GM12878 (cell line): ENCODE results near the gene MYH6. TPM values are rescaled to one million over a fixed set of nuclear protein-coding genes. Genes with fewer than 3 reads are reported as not detected.

Experiments used
- ATAC-seq: fragments of 200-7000 bp; cut with Tn5 transposase; 3 replicates; pipeline ENCODE4 v1.9.1; 2020; ENCODE audit warnings: mild to moderate bottlenecking, moderate library complexity
- BruUV-seq: library from RNA; stranded (reverse); fragments of 400-500 nt; replicated peaks from 2 replicates; lab custom pipeline; 2021; lab: Mats Ljungman, UMichigan
- CTCF ChIA-PET: fragments of 300-600 bp; sonication (Branson Sonifier 250); formaldehyde crosslinking; extraction: SDS; loops from one replicate; lab custom pipeline; 2021; ENCODE audit warnings: inconsistent platforms; lab: Yijun Ruan, JAX
- POLR2A ChIA-PET: fragments of 350-600 bp; formaldehyde crosslinking; extraction: SDS; loops from one replicate; lab custom pipeline; 2021; ENCODE audit warnings: inconsistent platforms; lab: Charles Lee
- RAD21 ChIA-PET: fragments of 300-600 bp; sonication (Branson Sonifier 250); formaldehyde crosslinking; loops from one replicate; lab custom pipeline; 2023; ENCODE audit warnings: antibody characterized with exemption; ENCODE audit not compliant: unreplicated experiment; lab: Charles Lee
- SMC1A ChIA-PET: fragments of 300-600 bp; sonication (Branson Sonifier 250); formaldehyde crosslinking; loops from one replicate; lab custom pipeline; 2023; ENCODE audit not compliant: unreplicated experiment, uncharacterized antibody; lab: Charles Lee
- DNase-seq: peaks from one replicate; pipeline ENCODE4 v3.0.0-alpha.2; 2011; ENCODE audit warnings: low read depth, low spot score
- FAIRE-seq: peaks from 3 replicates; lab custom pipeline; 2011; peaks lifted over from hg19 to GRCh38; lab: Jason Lieb, UNC
- H2AFZ ChIP-seq: 2 replicates; pipeline ENCODE4 v1.6.0; 2011; ENCODE audit warnings: low read depth, low read length, control low read depth; ENCODE audit not compliant: control insufficient read depth
- H3K27ac ChIP-seq: 2 replicates; pipeline ENCODE4 v1.5.1; 2011; ENCODE audit warnings: control low read depth; ENCODE audit not compliant: control insufficient read depth, insufficient read depth
- H3K27me3 ChIP-seq, 2 experiments: replicated peaks in 1 of 2; 2 replicates each; pipeline versions ENCODE4 v1.6.0 to v1.6.1; 2011; ENCODE audit warnings: low read length in 1 of 2; ENCODE audit not compliant: control insufficient read depth in 2 of 2, insufficient read depth in 2 of 2
- H3K36me3 ChIP-seq, 2 experiments: 2 replicates each; pipeline ENCODE4 v1.5.1; 2011; ENCODE audit warnings: low read length in 1 of 2; ENCODE audit not compliant: control insufficient read depth in 2 of 2, insufficient read depth in 2 of 2
- H3K4me1 ChIP-seq: 2 replicates; pipeline ENCODE4 v1.6.1; 2011; ENCODE audit warnings: mild to moderate bottlenecking, low read length, moderate library complexity, mixed read lengths; ENCODE audit not compliant: control insufficient read depth, insufficient read depth
- H3K4me2 ChIP-seq: 2 replicates; pipeline ENCODE4 v1.6.0; 2011; ENCODE audit warnings: control low read depth; ENCODE audit not compliant: control insufficient read depth, insufficient read depth
- H3K4me3 ChIP-seq: fragments of 200-600 bp; sonication (generic); 2 replicates; pipeline ENCODE4 v1.5.1; 2016
- H3K79me2 ChIP-seq: 2 replicates; pipeline ENCODE4 v1.6.0; 2011; ENCODE audit warnings: low read length; ENCODE audit not compliant: control insufficient read depth, insufficient read depth
- H3K9ac ChIP-seq: 2 replicates; pipeline ENCODE4 v1.8.0; 2011; ENCODE audit warnings: low read length, control low read depth, mixed read lengths; ENCODE audit not compliant: control insufficient read depth, insufficient read depth
- H3K9me3 ChIP-seq: replicated peaks from 3 replicates; pipeline ENCODE4 v1.5.1; 2011; ENCODE audit warnings: mild to moderate bottlenecking, low read length; ENCODE audit not compliant: control insufficient read depth, insufficient read depth
- H4K20me1 ChIP-seq: 2 replicates; pipeline ENCODE4 v1.6.0; 2011; ENCODE audit not compliant: control insufficient read depth, insufficient read depth
- RUNX3 ChIP-seq: IDR thresholded peaks from 2 replicates; pipeline ENCODE4 v1.6.1; 2012; ENCODE audit warnings: low read length, inconsistent platforms
- TCF3 ChIP-seq: IDR thresholded peaks from 2 replicates; pipeline ENCODE4 v1.6.1; 2012; ENCODE audit warnings: low read depth, mild to moderate bottlenecking, low read length, borderline replicate concordance; ENCODE audit not compliant: insufficient read depth
- ZBTB33 ChIP-seq: fragments of 450-650 bp; IDR thresholded peaks from 2 replicates; pipeline ENCODE4 v1.6.1; 2017; ENCODE audit warnings: mild to moderate bottlenecking
- ZNF687 ChIP-seq: fragments of 450-650 bp; IDR thresholded peaks from 2 replicates; pipeline ENCODE4 v1.6.1; 2017; ENCODE audit warnings: mild to moderate bottlenecking, moderate library complexity
- WGBS: methylation state at CpG from one replicate; pipeline ENCODE4 v1.1.6; 2016; ENCODE audit warnings: low lambda C conversion rate; ENCODE audit not compliant: insufficient replicate concordance, insufficient coverage; ENCODE audit errors: missing lambda C conversion rate; 5-methylcytosine and 5-hydroxymethylcytosine counted together
- in situ Hi-C: fragments of 300-500 bp; cut with MboI; formaldehyde crosslinking; loops from 9 replicates; pipeline ENCODE4 v1.14.3; 2018; ENCODE audit warnings: mixed read lengths
- intact Hi-C: fragments of 100-400 bp; cut with micrococcal nuclease; formaldehyde crosslinking; loops from one replicate; pipeline ENCODE4 v1.14.2; 2022; ENCODE audit not compliant: unreplicated experiment
- polyA plus RNA-seq, 11 experiments: library from polyadenylated mRNA; depleted of rRNA in 4 of 11; unstranded in 6 of 11; stranded (reverse) in 5 of 11; fragments of >200 nt; fragmentation: Nextera tagmentation in 4 of 11; fragmentation: Illumina TruSeq in 1 of 11; extraction: Ambion mirVana in 4 of 11; extraction: Trizol in 1 of 11; gene quantifications; 1 replicate in 1 of 11; 2 replicates in 10 of 11; pipeline versions ENCODE4 v1.2.1 to v1.2.3, GENCODE V29; 2011 to 2016; ENCODE audit warnings: inconsistent platforms in 2 of 11, missing spikeins in 2 of 11, low read depth in 1 of 11
- total RNA-seq, 4 experiments: library from RNA; depleted of rRNA in 3 of 4; stranded (reverse); fragments of >200 nt in 3 of 4; fragmentation: Illumina TruSeq in 1 of 4; extraction: Trizol in 1 of 4; gene quantifications; 2 replicates each; pipeline versions ENCODE4 v1.2.1 to v1.2.3, GENCODE V29; 2013 to 2021

Gene MYH6
- total and polyA plus RNA-seq, 10 of the 15 experiments (the other 5 are each of a cell fraction or from before 2014, with no cell fraction given), result 0.01 to 0.84 (median 0.05) TPM; not detected in 7

GRCh38 chr14:23381871-23382270, 26.2 kb downstream of the MYH6 start:
- no TSS peak for BruUV-seq
- in situ Hi-C loops, result loop anchor here (5.0 kb wide), 1 partner anchor 120 kb away; no protein-coding TSS in a partner anchor
- no peaks in the 10 kb centered on the region for H4K20me1 ChIP-seq
- ChIA-PET POLR2A (no interaction called here), CTCF (interaction anchor here (1.2 to 1.5 kb wide), 3 partner anchors 11 to 55 kb away, joined by 3 to 6 read pairs (median 4); no protein-coding TSS in a partner anchor), RAD21 (no interaction called here)
- H3K4me2 ChIP-seq, result no peak overlapping the region
- no peak for FAIRE-seq
- H3K27me3 ChIP-seq, result no peaks in the 10 kb centered on the region; a peak in 1 of 4 replicates
- WGBS, result 0% methylated on average over 3 of the region's 3 CpGs
- no peaks in the 10 kb centered on the region for H3K36me3 ChIP-seq
- no peaks in the 10 kb centered on the region for H3K4me1 ChIP-seq
- no peak for DNase-seq
- no peak overlapping the region for H2AFZ ChIP-seq
- H3K4me3 ChIP-seq, result no peak overlapping the region
- ATAC-seq, result no peak
- intact Hi-C loops, result loop anchor here (2.0 kb wide), 1 partner anchor 261 kb away; no protein-coding TSS in a partner anchor
- no peak overlapping the region for H3K9ac ChIP-seq
- H3K27ac ChIP-seq, result no peak overlapping the region
- no peaks in the 10 kb centered on the region for H3K79me2 ChIP-seq
- TF ChIP-seq TCF3 (no peak), ZBTB33 (no peak), ZNF687 (no peak), RUNX3 (no peak)
- TF ChIP-seq, all 136 proteins: peak for 0
- SMC1A ChIA-PET, result interaction anchor here (1.2 kb wide), 1 partner anchor 262 kb away, joined by 3 read pairs; no protein-coding TSS in a partner anchor
- no peaks in the 10 kb centered on the region for H3K9me3 ChIP-seq
